SK-MEL-5 (cell line): Measurements from ENCODE around the gene NXPH1. TPM values are rescaled to one million over a fixed set of nuclear protein-coding genes. Genes with fewer than 3 reads are reported as not detected.

Experiments used
- DNase-seq: peaks from one replicate; pipeline ENCODE4 v3.0.0-alpha.2; 2016; ENCODE audit warnings: low read depth, low spot score
- in situ Hi-C: cut with HindIII; loops from 2 replicates; pipeline ENCODE4 v1.10.0; 2016; ENCODE audit warnings: low sequenced_read_pairs, high pct_unique_total_duplicates, low pct_unique_long_range_greater_than_20kb
- polyA plus RNA-seq, 2 experiments: library from polyadenylated mRNA; depleted of rRNA; stranded (reverse); fragments of >200 nt; gene quantifications; 2 replicates each; pipeline ENCODE4 v1.2.3, GENCODE V29; 2015
- total RNA-seq: library from RNA; depleted of rRNA; stranded (reverse); fragments of >200 nt; shearing (Covaris generic); gene quantifications from 2 replicates; pipeline ENCODE4 v1.2.3, GENCODE V29; 2014; rRNA removed

NXPH1 gene
- total RNA-seq = not detected in 2 replicates
- polyA plus RNA-seq (2015; cell fraction: cytosol; rRNA removed) = not detected in 2 replicates
- not detected in 2 replicates for polyA plus RNA-seq (2015; cell fraction: nucleus; rRNA removed)

GRCh38 chr7:8433477-8434289, at the start of gene NXPH1:
TSS of gene NXPH1 (plus strand) at chr7:8433609.
- in situ Hi-C loops = no loop called here
- no peak for DNase-seq

GRCh38 chr7:8384901-8385300, 48.5 kb upstream of the NXPH1 start:
- in situ Hi-C loops = no loop called here
- no peak for DNase-seq

GRCh38 chr7:8386926-8387550, 46.4 kb upstream of the NXPH1 start:
- in situ Hi-C loops = no loop called here
- DNase-seq = no peak

- no peak for DNase-seq
- in situ Hi-C loops = no loop called here
Observed at GRCh38 chr7:8387551-8388256, 45.7 kb upstream of the NXPH1 start.

- in situ Hi-C loops = no loop called here
- no peak for DNase-seq
Observed at GRCh38 chr7:8388257-8388625, 45.2 kb upstream of the NXPH1 start.

- in situ Hi-C loops = no loop called here
- DNase-seq = peak; percentile 75
Observed at GRCh38 chr7:8389593-8390261, 43.7 kb upstream of the NXPH1 start.

GRCh38 chr7:8390262-8390626, 43.2 kb upstream of the NXPH1 start:
- no peak for DNase-seq
- in situ Hi-C loops = no loop called here

GRCh38 chr7:8391353-8392062, 41.9 kb upstream of the NXPH1 start:
- in situ Hi-C loops = no loop called here
- no peak for DNase-seq

GRCh38 chr7:8396294-8396693, 37.1 kb upstream of the NXPH1 start:
- no peak for DNase-seq
- in situ Hi-C loops = no loop called here

GRCh38 chr7:8408871-8409270, 24.5 kb upstream of the NXPH1 start:
- in situ Hi-C loops = no loop called here
- no peak for DNase-seq

GRCh38 chr7:8411103-8411502, 22.3 kb upstream of the NXPH1 start:
- no peak for DNase-seq
- in situ Hi-C loops = no loop called here

GRCh38 chr7:8413600-8413999, 19.8 kb upstream of the NXPH1 start:
- in situ Hi-C loops = no loop called here
- DNase-seq = no peak

- peak; percentile 84 for DNase-seq
- in situ Hi-C loops = no loop called here
Observed at GRCh38 chr7:8418629-8419245, 14.7 kb upstream of the NXPH1 start.

GRCh38 chr7:8422177-8422576, 11.2 kb upstream of the NXPH1 start:
- DNase-seq = no peak
- in situ Hi-C loops = no loop called here

- no peak for DNase-seq
- in situ Hi-C loops = no loop called here
Observed at GRCh38 chr7:8423057-8423456, 10.4 kb upstream of the NXPH1 start.

GRCh38 chr7:8425223-8425622, 8.2 kb upstream of the NXPH1 start:
- DNase-seq = no peak
- in situ Hi-C loops = no loop called here

- DNase-seq = peak; percentile 16
- in situ Hi-C loops = no loop called here
Observed at GRCh38 chr7:8430643-8431042, 2.8 kb upstream of the NXPH1 start.
